Adipose tissue (tissue), 3 donors: ENCODE results near the gene CKAP5. TPM values are rescaled to one million over a fixed set of nuclear protein-coding genes. Genes with fewer than 3 reads are reported as not detected.

Experiments
- H3K27ac ChIP-seq: one replicate; pipeline ENCODE4 v1.5.1; 2013; ENCODE audit warnings: low read depth, low read length
- WGBS, 3 donors: extraction: QIAGEN DNeasy Blood & Tissue Kit; methylation state at CpG; one replicate each; pipeline ENCODE4 v1.1.7; 2013; 5-methylcytosine and 5-hydroxymethylcytosine counted together
- polyA plus RNA-seq, 3 donors: library from polyadenylated mRNA; stranded (reverse); fragments of 200-250 nt; gene quantifications; one replicate each; pipeline ENCODE4 v1.2.3, GENCODE V29; 2013
- donor health status: healthy with polysubstance abuse.
- donor health status: Bipolar disorder and iron deficiency.
- donor health status: healthy.

Gene CKAP5
- polyA plus RNA-seq, 3 donors, result 7.2 to 12.9 (median 12.8) TPM

DNA sequence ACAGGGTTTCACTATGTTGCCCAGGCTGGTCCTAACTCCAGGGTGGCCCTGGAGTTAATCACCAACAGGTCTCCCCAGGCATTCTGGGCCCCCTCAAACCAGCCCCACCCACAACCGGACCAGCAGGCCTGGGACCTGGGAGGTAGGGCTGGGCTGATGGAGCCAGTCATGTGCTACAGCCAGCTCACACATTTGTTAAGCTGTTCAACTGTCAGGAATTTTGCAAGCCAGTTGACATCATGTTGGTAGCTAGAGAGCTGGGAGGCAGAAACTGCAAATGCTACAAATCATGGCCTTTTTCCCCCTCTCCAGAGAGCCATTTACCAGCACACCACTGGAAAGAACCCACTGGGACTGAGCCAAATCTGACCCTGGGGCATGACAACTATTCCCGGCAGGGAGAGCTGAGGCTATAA lies 152.5 kb downstream of the CKAP5 start:
- whole genome bisulfite sequencing, 3 donors, result 63 to 67% (median 63%) methylated on average over 2 of the region's 2 CpGs

More for the DNA sequence above, 152.5 kb downstream of the CKAP5 start:
- H3K27ac ChIP-seq, result no peak overlapping the region

Other genes starting within 250 kb of the CKAP5 start
- 1 to 10 TPM; 1.7 to 3.1 (median 2.5) TPM for gene HARBI1, start 229.1 kb downstream of the CKAP5 start, polyA plus RNA-seq
- gene ATG13, start 228.7 kb downstream of the CKAP5 start, polyA plus RNA-seq, result 10 to 100 TPM; 28.9 to 63.3 (median 36.4) TPM
- 10 to 100 TPM; 20.4 to 57.6 (median 47.7) TPM for gene ARHGAP1, start 145.7 kb downstream of the CKAP5 start, polyA plus RNA-seq
- 1 to 10 TPM; 4.0 to 8.0 (median 4.4) TPM for gene ZNF408, start 145.2 kb downstream of the CKAP5 start, polyA plus RNA-seq
- gene F2, start 127.1 kb downstream of the CKAP5 start, polyA plus RNA-seq, result not detected
- 1 to 10 TPM; 1.2 to 2.6 (median 2.0) TPM for gene LRP4, start 72.3 kb upstream of the CKAP5 start, polyA plus RNA-seq
- gene CSTPP1, start 90.5 kb upstream of the CKAP5 start, polyA plus RNA-seq, result 10 to 100 TPM; 10.2 to 26.9 (median 12.0) TPM